Stimulated activated CD4-positive, alpha-beta T cell treated with anti-CD3 and anti-CD28 coated beads, Interleukin-1b, Interleukin-23, amount 100 ng/mL, for 1 hour (primary cell): ENCODE results near the gene AP1B1.
"Not testable (repeated sequence)": the region's sequence is repeated elsewhere in the genome, so short reads cannot be mapped to it uniquely, and the experiment has no call there.

Experiments
- DNase-seq, 2 donors: peaks; one replicate each; pipeline ENCODE4 v3.0.0-alpha.2; 2020; ENCODE audit warnings: low read depth in 2 of 2

The AP1B1 gene

DNA sequence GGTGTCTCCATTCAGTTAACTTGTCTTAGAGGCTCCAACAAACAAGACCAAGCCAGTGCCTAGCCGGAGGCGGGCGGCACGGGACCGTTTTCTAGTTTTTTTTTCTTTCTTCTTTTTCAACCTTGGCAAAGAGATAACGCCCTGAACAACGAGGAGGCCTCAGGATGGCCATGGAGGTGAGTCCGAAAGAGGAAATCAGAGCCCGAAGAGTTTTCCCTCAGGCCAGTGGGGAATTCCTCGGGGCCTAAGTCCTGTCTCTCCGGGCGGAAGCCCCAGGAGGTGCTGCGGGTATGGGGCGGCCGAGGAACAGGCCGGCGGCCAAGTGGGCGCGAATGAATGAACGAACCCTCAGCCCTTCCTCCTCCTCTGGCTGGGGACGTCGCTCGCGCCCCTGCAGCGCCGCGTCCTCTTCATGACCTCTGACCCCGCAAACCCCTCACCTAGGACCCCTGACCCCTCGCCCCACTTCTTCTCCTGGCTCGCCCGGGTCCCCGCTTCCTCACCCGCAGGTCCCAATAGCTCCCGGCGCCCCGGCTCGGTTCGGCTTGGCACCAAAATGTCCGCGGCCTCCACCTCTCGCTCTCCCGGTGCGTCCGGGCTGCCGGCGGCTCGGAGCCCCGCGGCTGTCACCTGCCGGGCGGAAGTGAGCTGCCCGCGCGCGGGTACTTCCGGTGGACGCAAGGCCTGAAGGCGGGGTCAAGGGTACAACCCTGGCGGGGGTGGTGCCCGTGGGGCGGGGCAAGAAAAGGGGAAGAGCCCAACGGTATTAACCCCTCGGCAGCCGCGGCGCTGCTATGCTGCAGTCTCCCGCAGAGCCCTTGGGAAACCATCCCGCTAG lies at the start of gene AP1B1:
TSS of gene AP1B1 (minus strand) at position 650 of the 838 bp plus-strand sequence. CDS start 21,327 bp downstream, outside the sequence.
- peak; percentile 76 to 94 for DNase-seq

- DNase-seq: no peak
These were observed 47.1 kb upstream of the AP1B1 start for GRCh38 chr22:29435236-29436136.

DNA sequence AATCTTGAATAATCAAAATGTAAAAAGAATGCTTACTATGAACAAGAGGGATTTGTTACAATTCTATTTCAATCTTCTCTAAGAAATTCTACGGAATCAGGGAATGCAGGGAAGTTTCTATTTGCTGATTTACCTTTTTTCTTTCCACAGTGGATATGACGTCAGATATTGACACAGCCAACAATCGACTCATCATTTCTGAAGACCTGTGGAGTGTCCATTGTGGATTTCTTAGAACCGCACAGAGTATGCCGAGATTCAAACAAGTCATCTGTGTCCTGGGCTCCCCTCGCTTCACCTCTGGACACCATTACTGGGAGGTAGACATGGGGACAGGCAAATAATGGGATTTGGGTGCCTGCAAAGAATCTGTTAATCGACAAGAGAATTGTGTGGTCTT lies 45.9 kb upstream of the AP1B1 start:
- no peak for DNase-seq

GRCh38 chr22:29433856-29434255 lies 45.5 kb upstream of the AP1B1 start:
- no peak for DNase-seq

- DNase-seq: no peak
These were observed 43.6 kb upstream of the AP1B1 start for GRCh38 chr22:29431986-29432385.

GRCh38 chr22:29427176-29427760 lies 38.9 kb upstream of the AP1B1 start:
- no peak for DNase-seq

DNA sequence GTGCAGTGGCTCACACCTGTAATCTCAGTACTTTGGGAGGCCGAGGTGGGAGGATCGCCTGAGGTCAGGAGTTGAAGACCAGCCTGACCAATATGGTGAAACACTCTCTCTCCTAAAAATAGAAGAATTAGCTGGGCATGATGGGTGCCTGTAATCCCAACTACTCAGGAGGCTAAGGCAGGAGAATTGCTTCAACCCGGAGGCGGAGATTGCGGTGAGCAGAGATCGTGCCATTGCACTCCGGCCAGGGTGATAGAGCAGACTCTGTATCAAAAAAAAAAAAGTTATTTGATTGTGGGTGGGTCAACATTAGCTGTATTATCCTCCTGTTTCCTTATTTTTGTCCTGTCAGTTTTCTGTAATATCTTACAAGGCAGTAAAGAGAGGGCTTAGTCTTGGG lies 38.1 kb upstream of the AP1B1 start:
- DNase-seq: no peak

- not testable (repeated sequence) for DNase-seq
These were observed 30.3 kb upstream of the AP1B1 start for GRCh38 chr22:29418704-29419103.

GRCh38 chr22:29414951-29415591 lies 26.7 kb upstream of the AP1B1 start:
- peak; percentile 10 to 32 for DNase-seq

DNA sequence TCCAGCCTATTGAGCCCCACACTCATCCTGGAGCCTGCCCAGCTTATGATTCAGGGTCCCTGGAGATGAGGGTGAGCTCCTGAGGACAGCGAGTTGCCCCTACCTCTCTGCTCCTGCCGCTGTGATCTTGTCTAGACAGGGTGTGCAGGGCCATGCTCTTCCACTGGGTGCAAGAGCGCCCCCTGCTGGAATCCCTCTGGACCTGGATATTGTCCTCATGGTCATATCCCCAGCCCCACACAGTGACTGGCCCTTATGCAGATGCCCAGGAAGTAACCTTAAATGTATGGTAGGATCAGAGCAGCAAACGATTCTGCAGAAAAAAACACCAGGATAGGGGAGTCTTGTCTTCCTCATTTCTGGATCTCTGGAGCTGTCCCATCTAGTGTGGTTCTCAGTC lies 24.4 kb upstream of the AP1B1 start:
- not testable (repeated sequence) for DNase-seq

GRCh38 chr22:29411569-29412211 lies 23.3 kb upstream of the AP1B1 start:
- DNase-seq: not testable (repeated sequence)

GRCh38 chr22:29408940-29409339 lies 20.6 kb upstream of the AP1B1 start:
- DNase-seq: no peak

- not testable (repeated sequence) for DNase-seq
These were observed 13.2 kb upstream of the AP1B1 start for GRCh38 chr22:29401538-29401937.

DNA sequence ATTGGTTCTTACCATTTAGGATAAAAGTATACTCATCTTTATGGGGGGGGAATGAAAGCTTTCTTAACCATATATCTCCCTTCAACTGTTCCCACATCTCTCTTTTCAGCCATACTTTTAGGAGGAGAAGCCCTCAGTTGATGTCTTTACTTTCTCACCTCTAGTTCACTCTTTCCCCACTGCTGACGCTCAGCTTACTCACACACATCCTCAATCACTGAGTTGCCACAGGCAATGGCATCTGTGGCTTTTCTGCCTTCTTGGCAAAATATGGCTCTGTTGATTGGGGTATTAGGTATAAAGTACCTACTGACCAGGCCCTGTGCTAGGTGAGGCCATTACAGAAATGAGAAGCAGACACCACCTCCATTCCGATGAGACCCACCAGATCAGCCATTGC lies 12.2 kb upstream of the AP1B1 start:
- DNase-seq: no peak

DNA sequence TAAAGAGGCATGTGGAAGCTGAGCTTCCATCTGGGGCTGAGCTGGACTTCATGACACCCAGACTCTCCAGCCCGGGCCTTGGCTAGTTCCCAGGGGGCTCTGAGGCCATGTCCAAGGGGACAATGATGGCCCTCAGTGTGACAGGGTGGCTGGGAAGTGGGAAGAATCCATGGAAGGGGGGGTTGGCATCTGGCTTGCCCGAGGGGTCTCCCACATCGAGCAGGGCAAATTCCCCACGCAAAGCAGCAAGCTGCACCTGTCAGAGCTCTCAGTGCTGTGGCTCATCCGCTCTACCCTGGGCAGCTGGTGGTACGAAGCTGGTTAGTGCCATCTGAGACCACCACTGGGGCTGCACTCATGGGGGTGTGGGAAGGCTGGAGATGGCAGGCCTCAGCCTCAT lies 9.4 kb upstream of the AP1B1 start:
- no peak for DNase-seq

GRCh38 chr22:29396126-29396525 lies 7.8 kb upstream of the AP1B1 start:
- DNase-seq: no peak

- peak; percentile 26 to 39 for DNase-seq
These were observed 6.7 kb upstream of the AP1B1 start for GRCh38 chr22:29394931-29395581.

DNA sequence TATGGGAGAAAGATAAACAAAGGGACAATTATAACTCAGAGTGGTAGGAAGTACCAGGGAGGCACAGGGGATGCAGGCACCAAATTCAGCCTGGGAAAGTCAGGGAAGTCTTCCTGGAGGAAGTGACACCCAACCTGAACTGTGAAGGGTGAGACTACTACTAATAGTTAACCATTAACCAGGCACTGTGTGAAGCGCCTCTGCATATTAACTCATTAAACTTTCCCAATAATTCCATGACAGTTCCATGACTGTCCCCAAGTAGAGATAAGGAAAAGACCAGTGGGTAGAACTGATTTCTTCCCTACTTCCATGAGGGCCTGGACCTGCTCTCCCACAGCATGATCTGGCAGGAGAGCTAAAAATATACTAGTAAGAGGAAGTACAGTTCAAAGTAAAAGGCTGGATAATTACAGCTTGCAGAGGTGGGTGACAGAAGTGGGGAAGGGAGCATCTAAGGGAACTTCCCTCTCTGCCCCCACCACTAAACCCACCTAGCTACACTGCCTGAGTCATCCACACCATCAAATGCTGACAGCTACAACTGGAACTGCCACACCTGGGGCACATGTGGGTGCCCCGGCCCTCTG lies 4.7 kb upstream of the AP1B1 start:
- DNase-seq: no peak

GRCh38 chr22:29391546-29391945 lies 3.2 kb upstream of the AP1B1 start:
- DNase-seq: no peak

GRCh38 chr22:29390270-29390669 lies 1.9 kb upstream of the AP1B1 start:
- DNase-seq: no peak
